ENCODE measurements around the gene CFAP65. TPM values are rescaled to one million over a fixed set of nuclear protein-coding genes. Genes with fewer than 3 reads are reported as not detected.

Gene CFAP65
- total and polyA plus RNA-seq, 2 of the 4 experiments (the other 2 are of a cell fraction): not detected

GRCh38 chr2:218986148-218986761 is 55.1 kb downstream of the CFAP65 start:
- Histone ChIP-seq H2BK15ac (ENCODE audit: low read depth, low read length) (no peak overlapping the region), H2BK20ac (ENCODE audit: low read depth, low read length) (no peak overlapping the region), H3K27ac (ENCODE audit: insufficient read depth, low read length) (no peak overlapping the region), H3K23ac (ENCODE audit: low read depth, low read length) (no peak overlapping the region), H3K14ac (replicated peaks; ENCODE audit: low read depth, low read length) (no peak overlapping the region), H3K79me1 (ENCODE audit: low read depth in 1 of 2, low read length in 2 of 2) (no peaks in the 10 kb centered on the region), H4K20me1 (ENCODE audit: insufficient read depth, low read length) (peaks cover 3% of the 10 kb centered on the region; the same call in 1 of the 2 replicates), H3K9me1 (ENCODE audit: insufficient read depth, low read length) (no peaks in the 10 kb centered on the region; the same call in 1 of the 2 replicates), H2AK9ac (replicated peaks; ENCODE audit: low read depth, low read length, poor library complexity) (no peak overlapping the region), H3K4me2 (ENCODE audit: low read depth, low read length) (no peak overlapping the region), H2AK5ac (ENCODE audit: low read depth, low read length) (no peak overlapping the region), H3K4ac (ENCODE audit: low read depth, low read length) (no peak overlapping the region), H3K4me3 (ENCODE audit: insufficient read depth, low read depth, low read length) (no peak overlapping the region), H2BK5ac (ENCODE audit: low read depth, low read length, poor library complexity, severe bottlenecking) (no peak overlapping the region), H3K4me1 (ENCODE audit: control insufficient read depth, insufficient read depth, low read length) (0 out of 2 replicates have a peak, but pooled peaks cover 2% of the 10 kb centered on the region), H4K5ac (ENCODE audit: low read depth, low read length) (no peak overlapping the region), H3K18ac (ENCODE audit: low read depth, low read length) (no peak overlapping the region), H4K8ac (ENCODE audit: low read depth in 2 of 2, low read length in 2 of 2) (no peak overlapping the region), H3K36me3 (ENCODE audit: control insufficient read depth, insufficient read depth, low read length) (no peaks in the 10 kb centered on the region), H3K27me3 (ENCODE audit: control insufficient read depth, insufficient read depth, low read length) (peaks cover 94% of the 10 kb centered on the region), H2AFZ (replicated peaks; ENCODE audit: low read length, poor library complexity) (no peak overlapping the region), H4K91ac (ENCODE audit: insufficient read depth, low read depth, low read length) (no peak overlapping the region), H3K9ac (ENCODE audit: low read depth, low read length) (no peak overlapping the region), H3K56ac (ENCODE audit: extremely low read depth, insufficient read depth, low read length) (no peak overlapping the region), H2BK120ac (ENCODE audit: low read depth, low read length) (no peak overlapping the region), H3K9me3 (ENCODE audit: control insufficient read depth, insufficient read depth, low read length) (no peaks in the 10 kb centered on the region)
- intact Hi-C loops (cut with micrococcal nuclease): no loop called here
- ChIA-PET CTCF (no interaction called here), POLR2A (ENCODE audit: unreplicated experiment) (no interaction called here)
- WGBS, 2 experiments (ENCODE audit: extremely low coverage in 2 of 2, insufficient read length in 1 of 2): 0% methylated on average over 1 of the region's 4 CpGs; no CpG with 5 or more reads in 1 of the 2 experiments
- in situ Hi-C loops (cut with MboI; ENCODE audit: low sequenced_read_pairs): no loop called here
- TF ChIP-seq MAZ (IDR thresholded peaks at IDR 0.05; ENCODE audit: borderline replicate concordance, low read depth, low read length) (no peak), RCOR1 (IDR thresholded peaks at IDR 0.05; ENCODE audit: insufficient replicate concordance, low read length) (no peak), CTCF (conservative IDR thresholded peaks at IDR 0.05; ENCODE audit: low read depth, low read length) (no peak), RFX5 (IDR thresholded peaks at IDR 0.05; ENCODE audit: low read depth, low read length) (no peak), SMC3 (IDR thresholded peaks at IDR 0.05; ENCODE audit: low read depth, low read length) (no peak), BHLHE40 (IDR thresholded peaks at IDR 0.05; ENCODE audit: low read depth, low read length) (no peak), MAFK (IDR thresholded peaks at IDR 0.05; ENCODE audit: low read depth, low read length) (no peak), FOS (IDR thresholded peaks at IDR 0.05; ENCODE audit: low read depth, low read length) (no peak), ELK1 (IDR thresholded peaks at IDR 0.05; ENCODE audit: borderline replicate concordance, low read depth, low read length) (no peak), CHD1 (IDR thresholded peaks at IDR 0.05; ENCODE audit: low read depth, low read length) (no peak)
- no peak for ATAC-seq (ENCODE audit: low read depth)
- no peak for DNase-seq
- dilution Hi-C loops (cut with HindIII; ENCODE audit: low sequenced_read_pairs, unreplicated experiment): no loop called here
- no TSS peak for BruUV-seq (replicated peaks)

All from IMR-90 (cell line).